Measurements from ENCODE around the gene FOXP1. TPM values are rescaled to one million over a fixed set of nuclear protein-coding genes. Genes with fewer than 3 reads are reported as not detected.

The FOXP1 gene
- total and polyA plus RNA-seq, 9 of the 15 experiments (the other 6 are each of a cell fraction or from before 2014, with no cell fraction given), result 7.7 to 34.5 (median 13.7) TPM

DNA sequence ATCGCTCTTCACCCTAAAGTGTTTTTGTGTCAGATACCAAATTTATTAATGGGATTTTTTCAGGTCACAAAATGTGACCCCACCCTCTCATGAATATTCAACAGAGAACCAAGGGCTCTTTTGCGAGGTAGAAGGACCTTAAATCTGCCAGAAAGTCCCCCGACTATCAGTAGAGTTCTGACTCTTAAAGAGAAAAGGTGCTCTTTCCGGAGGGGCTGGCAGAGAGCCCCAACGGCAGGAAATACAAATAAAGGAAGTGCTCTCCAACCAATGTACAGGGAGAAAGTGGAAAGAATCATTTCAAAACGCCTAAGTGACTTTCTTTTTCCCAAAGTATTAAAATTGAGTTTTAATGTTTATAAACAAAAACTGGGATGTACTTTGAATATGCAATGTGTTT, 517.2 kb downstream of the FOXP1 start:
- peak overlapping the region; percentile 28; the same call in 1 of the 3 replicates for H3K27ac ChIP-seq (ENCODE audit: extremely low read depth, low read depth, low read length)
- FAIRE-seq (no peak), DNase-seq (ENCODE audit: extremely low read depth in 1 of 4, low spot score in 3 of 4) (peak in 1 of 4 experiments; percentile 46), ATAC-seq (peak; percentile 41)
- in situ Hi-C loops (cut with MboI), result no loop called here
- ChIA-PET CTCF (ENCODE audit: low intra/inter-chr PET ratio) (no interaction called here), POLR2A (no interaction called here)
- no peaks in the 10 kb centered on the region for H3K9me3 ChIP-seq (replicated peaks; ENCODE audit: control insufficient read depth, insufficient read depth, low read depth, low read length)
- no peaks in the 10 kb centered on the region for H3K9me1 ChIP-seq (ENCODE audit: control insufficient read depth, insufficient read depth, low read length)
- no peak overlapping the region for H2AFZ ChIP-seq (ENCODE audit: low read depth, low read length)
- 5% methylated on average over 6 of the region's 6 CpGs for WGBS (ENCODE audit: insufficient coverage, low coverage, missing lambda C conversion rate)
- no peak overlapping the region for H3K9ac ChIP-seq (ENCODE audit: insufficient read depth in 1 of 2, low read depth in 2 of 2, low read length in 2 of 2)
- intact Hi-C loops (cut with micrococcal nuclease), result loop anchor here (10.0 kb wide), 1 partner anchor 518 kb away; the partner anchor contains the start of gene FOXP1
- H3K79me2 ChIP-seq (ENCODE audit: control insufficient read depth, insufficient read depth, low read length), result peaks cover 48% of the 10 kb centered on the region
- H3K4me3 ChIP-seq, result no peak overlapping the region
- no peak overlapping the region for H3K4me2 ChIP-seq (ENCODE audit: insufficient read depth, low read length)
- no TSS peak for BruUV-seq (replicated peaks)
- H4K20me1 ChIP-seq (replicated peaks; ENCODE audit: control insufficient read depth, insufficient read depth, low read length), result peaks cover 6% of the 10 kb centered on the region; the same call in 1 of the 2 replicates
- peaks cover 11 to 37% of the 10 kb centered on the region in 2 experiments; a peak in 4 of 5 replicates for H3K4me1 ChIP-seq (replicated peaks in 1 of 2; ENCODE audit: control insufficient read depth in 2 of 2, insufficient read depth in 2 of 2, low read length in 2 of 2)
- no peaks in the 10 kb centered on the region for H3K36me3 ChIP-seq (ENCODE audit: control insufficient read depth, insufficient read depth, low read length)
- H3K27me3 ChIP-seq (ENCODE audit: control insufficient read depth in 2 of 2, insufficient read depth in 2 of 2, low read length in 2 of 2), result no peaks in the 10 kb centered on the region
- no peak for TF ChIP-seq EP300 (IDR thresholded peaks at IDR 0.05; ENCODE audit: low read length)
- TF ChIP-seq DACH1 (IDR thresholded peaks at IDR 0.05; ENCODE audit: partially characterized antibody), result no peak
- no peak for TF ChIP-seq HOMEZ (CRISPR knock-in tag; IDR thresholded peaks at IDR 0.05)
- TF ChIP-seq SRSF9 (IDR thresholded peaks at IDR 0.05; ENCODE audit: borderline replicate concordance, low read depth, low read length), result no peak
- no peak for TF ChIP-seq E2F3 (CRISPR knock-in tag; IDR thresholded peaks at IDR 0.05)
- no peak for TF ChIP-seq TCFL5 (CRISPR knock-in tag; conservative IDR thresholded peaks at IDR 0.05)
- no peak for TF ChIP-seq ZZZ3 (IDR thresholded peaks at IDR 0.05)
- no peak for TF ChIP-seq ZNF584 (CRISPR knock-in tag; IDR thresholded peaks at IDR 0.05; ENCODE audit: low read depth)
- peak; percentile 72 for TF ChIP-seq MEIS2 (IDR thresholded peaks at IDR 0.05; ENCODE audit: partially characterized antibody)
- no peak for TF ChIP-seq CC2D1A (IDR thresholded peaks at IDR 0.05)
- no peak for TF ChIP-seq ZNF696 (CRISPR knock-in tag; conservative IDR thresholded peaks at IDR 0.05)
- no peak for TF ChIP-seq BRF1 (IDR thresholded peaks at IDR 0.05; ENCODE audit: borderline replicate concordance, extremely low read depth, insufficient read length)
- TF ChIP-seq, protein P1, sequence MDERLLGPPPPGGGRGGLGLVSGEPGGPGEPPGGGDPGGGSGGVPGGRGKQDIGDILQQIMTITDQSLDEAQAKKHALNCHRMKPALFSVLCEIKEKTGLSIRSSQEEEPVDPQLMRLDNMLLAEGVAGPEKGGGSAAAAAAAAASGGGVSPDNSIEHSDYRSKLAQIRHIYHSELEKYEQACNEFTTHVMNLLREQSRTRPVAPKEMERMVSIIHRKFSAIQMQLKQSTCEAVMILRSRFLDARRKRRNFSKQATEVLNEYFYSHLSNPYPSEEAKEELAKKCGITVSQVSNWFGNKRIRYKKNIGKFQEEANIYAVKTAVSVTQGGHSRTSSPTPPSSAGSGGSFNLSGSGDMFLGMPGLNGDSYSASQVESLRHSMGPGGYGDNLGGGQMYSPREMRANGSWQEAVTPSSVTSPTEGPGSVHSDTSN (CRISPR knock-in tag; IDR thresholded peaks at IDR 0.05; ENCODE audit: low read depth), result no peak
- TF ChIP-seq, protein P1 (tag; conservative IDR thresholded peaks at IDR 0.05; ENCODE audit: low read depth), result 0 out of 2 replicates have a peak, but pooled peaks have one; percentile 19
- no peak for TF ChIP-seq CHAMP1 (IDR thresholded peaks at IDR 0.05)
- TF ChIP-seq, protein P2, sequence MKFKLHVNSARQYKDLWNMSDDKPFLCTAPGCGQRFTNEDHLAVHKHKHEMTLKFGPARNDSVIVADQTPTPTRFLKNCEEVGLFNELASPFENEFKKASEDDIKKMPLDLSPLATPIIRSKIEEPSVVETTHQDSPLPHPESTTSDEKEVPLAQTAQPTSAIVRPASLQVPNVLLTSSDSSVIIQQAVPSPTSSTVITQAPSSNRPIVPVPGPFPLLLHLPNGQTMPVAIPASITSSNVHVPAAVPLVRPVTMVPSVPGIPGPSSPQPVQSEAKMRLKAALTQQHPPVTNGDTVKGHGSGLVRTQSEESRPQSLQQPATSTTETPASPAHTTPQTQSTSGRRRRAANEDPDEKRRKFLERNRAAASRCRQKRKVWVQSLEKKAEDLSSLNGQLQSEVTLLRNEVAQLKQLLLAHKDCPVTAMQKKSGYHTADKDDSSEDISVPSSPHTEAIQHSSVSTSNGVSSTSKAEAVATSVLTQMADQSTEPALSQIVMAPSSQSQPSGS (CRISPR knock-in tag; IDR thresholded peaks at IDR 0.05), result no peak
